HG03558 (cell line): ENCODE results near the gene JRKL.
"Not testable (repeated sequence)": the region's sequence is repeated elsewhere in the genome, so short reads cannot be mapped to it uniquely, and the experiment has no call there.

Experiments used
- ATAC-seq: cut with Tn5 transposase; IDR thresholded peaks from one replicate; pipeline ENCODE4 v1.9.1; 2021; ENCODE audit warnings: moderate number of reproducible peaks; ENCODE audit not compliant: unreplicated experiment; ENCODE audit errors: extremely low read depth

JRKL gene

DNA sequence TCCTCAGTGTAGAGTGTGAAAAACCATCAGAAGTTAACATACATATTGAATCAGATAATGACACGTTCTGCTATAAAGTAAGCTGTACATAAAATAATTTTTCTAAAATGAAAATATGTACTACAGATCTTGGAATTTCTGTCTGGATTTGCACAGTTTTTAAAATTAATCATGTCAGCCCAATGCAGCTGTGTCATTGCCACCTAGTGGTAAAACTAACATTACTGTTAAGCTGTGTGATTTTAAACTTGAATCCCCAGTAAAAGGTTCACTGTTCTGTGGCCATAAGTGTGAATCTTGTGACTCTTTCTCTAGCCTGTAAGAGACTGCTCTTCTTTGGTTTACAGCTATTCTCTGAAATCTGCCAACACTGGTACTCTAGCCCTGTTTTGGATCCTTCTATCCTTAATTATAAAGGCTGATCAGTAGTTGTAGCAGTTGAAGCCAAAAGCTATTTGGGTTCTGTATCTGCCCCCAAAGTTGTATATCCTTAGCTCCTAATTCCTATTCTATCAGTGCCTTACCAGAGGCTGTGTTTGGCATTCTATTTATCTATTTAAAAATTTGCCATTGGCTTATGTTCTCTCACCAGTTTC, 4.0 kb downstream of the JRKL start:
- ATAC-seq: no peak

DNA sequence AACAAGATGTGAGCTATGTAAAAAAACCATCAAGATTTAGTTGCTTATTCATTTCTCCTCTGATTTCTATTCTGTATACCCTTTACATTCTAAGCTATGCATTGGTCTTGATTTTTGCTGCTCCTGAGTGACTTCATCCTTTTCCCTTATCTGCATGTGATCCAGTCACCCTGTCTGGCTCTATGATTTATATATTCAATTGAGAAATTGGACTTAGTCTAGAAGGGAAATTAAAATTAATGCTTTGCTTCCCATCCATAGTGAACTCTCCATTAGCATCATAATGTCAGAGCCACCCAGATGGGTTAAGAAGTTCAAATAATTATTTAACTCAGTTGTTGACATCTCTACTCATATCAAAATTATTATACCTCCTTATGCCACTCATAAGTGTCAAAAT, 5.0 kb downstream of the JRKL start:
- no peak for ATAC-seq

DNA sequence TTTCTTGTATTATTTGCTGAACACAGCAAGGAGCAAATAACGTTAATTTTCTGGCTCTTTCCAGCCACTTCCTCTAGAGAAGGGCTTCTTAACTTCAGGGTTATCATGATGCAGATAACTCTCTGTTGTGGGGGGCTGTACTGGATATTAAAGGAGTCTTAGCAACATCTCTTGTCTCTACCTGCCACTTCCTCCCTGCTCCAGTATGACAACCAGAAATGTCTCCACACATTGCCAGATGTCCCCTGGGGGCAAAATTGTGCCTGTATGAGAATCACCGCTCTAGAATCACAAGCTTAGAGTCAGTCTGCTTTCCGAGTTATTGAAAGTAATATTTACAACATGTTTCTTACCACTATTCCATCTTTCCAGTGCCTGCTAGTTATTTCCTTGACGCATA, 6.8 kb downstream of the JRKL start:
- no peak for ATAC-seq

DNA sequence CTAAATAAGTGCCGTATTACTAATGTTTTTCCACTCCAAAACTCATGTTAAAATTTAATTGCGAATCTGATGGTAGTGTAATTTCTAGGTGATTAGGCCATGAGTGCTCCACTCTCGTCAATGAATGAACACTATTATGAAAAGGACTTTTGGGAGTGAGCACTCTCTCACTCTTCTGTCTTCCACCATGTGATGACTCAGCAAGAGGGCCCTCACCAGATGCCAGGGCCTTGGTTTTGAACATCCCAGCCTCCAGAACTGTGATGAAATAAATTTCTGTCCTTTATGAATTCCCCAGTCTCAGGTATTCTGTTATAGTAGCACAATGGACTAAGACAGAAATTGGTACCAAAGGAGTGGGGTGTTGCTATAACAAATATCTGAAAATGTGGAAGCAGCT, 8.1 kb downstream of the JRKL start:
- no peak for ATAC-seq

DNA sequence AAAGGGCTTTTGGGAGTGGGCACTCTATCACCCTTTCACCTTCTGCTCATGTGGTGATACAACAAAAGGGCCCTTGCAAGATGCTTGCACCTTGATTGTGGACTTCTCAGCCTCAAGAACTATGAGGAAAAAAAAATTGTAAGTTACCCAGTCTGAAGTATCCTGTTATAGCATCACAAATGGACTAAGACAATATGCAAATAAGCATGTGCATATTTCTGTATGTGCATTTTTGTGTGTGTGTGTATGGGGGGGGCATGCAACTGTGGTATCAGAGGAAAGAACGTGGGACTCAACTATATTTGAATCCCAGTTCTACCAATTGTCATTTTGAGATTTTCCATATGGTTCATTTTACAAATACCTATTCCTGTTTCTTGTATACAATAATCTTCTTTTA, 10.9 kb downstream of the JRKL start:
- no peak for ATAC-seq

DNA sequence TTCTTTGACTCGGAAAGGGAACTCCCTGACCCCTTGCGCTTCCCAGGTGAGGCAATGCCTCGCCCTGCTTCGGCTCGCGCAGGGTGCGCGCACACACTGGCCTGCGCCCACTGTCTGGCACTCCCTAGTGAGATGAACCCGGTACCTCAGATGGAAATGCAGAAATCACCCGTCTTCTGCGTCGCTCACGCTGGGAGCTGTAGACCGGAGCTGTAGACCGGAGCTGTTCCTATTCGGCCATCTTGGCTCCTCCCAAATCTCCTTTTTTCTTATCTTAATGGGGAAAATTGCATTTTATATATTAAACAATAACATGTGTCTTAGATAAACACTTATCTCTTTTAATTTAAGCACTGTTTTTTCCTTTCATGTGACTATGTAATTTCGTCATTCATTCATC, 21.6 kb downstream of the JRKL start:
- ATAC-seq: not testable (repeated sequence)

DNA sequence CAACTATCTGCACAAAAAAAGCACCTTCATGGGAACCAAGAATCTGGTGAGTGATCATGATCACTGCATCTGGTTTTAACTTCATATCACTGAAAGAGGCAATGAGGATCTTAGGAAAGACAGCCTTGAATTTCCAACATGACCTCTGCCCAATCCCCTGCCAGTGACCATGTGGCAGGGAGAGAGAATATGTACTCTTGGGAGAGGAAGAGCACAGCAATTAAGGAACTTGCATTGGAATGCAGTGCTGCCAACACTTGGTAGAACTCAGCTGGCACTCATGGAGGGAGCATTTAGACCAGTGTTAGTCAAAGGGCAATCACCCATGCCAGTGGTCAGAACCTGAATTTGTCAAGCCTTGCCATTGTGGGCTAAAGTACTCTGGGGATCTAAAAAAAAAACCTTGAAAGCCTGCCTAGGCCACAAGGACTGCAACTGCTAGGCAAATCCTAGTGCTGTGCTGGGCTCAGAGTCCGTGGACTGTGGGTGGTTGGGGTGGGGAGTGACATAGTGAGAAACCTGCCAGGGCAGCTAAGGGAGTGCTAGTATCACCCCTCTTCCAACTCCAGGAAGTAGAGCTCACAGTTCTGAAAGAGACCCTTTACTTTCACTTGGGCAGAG, 23.1 kb downstream of the JRKL start:
- no peak for ATAC-seq

DNA sequence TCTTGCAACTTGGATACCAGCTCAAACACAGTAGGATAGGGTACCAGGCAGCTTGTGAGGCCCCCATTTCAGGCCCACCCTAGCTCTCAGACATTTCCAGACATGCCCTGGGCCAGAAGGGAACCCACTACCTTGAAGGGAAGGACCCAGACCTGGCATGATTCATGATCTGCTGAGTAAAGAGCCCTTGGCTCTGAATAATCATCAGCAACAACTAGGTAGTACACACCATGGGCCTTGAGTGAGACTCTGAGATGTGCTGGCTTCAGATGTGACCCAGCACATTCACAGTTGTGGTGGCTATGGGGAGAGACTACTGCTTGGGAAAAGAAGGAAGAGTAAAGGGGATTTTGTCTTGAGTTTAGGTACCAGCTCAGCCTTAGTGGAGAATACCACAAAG, 23.6 kb downstream of the JRKL start:
- no peak for ATAC-seq

DNA sequence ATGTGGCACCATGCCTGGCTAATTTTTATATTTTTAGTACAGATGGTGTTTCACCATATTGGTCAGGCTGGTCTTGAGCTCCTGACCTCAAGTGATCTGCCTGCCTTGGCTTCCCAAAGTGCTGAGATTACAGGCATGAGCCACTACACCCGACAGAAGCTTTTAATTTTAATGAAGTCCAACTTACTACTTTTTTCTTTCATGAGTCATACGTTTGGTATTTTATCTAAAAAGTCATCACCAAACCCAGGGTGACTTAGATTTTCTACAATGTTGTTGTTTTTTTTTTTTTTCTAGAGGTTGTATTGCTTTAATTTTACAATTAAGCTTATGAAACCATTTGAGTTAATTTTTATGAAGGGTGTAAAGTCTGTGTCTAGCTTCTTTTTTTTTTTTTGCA, 34.9 kb downstream of the JRKL start:
- ATAC-seq: no peak

DNA sequence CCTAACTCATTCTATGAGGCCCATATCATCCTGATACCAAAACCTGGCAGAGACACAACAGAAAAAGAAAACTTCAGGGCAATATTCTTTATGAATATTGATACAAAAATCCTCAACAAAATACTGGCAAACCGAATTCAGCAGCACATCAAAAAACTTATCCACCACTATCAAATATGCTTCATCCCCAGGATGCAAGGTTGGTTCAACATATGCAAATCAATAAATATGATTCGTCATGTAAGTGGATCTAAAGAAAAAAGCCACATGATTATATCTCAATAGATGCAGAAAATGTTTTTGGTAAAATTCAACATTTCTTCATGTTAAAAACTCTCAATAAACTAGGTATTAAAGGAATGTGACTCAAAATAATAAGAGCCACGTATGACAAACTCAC, 40.9 kb downstream of the JRKL start:
- no peak for ATAC-seq

DNA sequence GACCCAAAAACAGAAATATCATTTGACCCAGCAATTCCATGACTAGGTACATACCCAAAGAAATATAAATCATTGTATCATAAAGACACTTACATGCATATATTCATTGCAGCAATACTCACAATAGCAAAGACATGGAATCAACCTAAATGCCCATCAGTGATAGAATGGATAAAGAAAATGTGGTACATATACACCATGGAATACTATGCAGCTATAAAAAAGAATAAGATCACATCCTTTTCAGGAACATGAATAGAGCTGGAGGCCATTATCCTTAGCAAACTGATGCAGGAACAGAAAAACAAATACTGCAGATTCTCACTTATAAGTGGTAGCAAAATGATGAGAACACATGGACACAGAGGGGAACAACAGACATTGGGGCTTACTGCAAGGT, 42.8 kb downstream of the JRKL start:
- not testable (repeated sequence) for ATAC-seq
